Esophagus mucosa (tissue), 1 donor: ENCODE data around the gene DRAM1. TPM values are rescaled to one million over a fixed set of nuclear protein-coding genes. Genes with fewer than 3 reads are reported as not detected.
A peak's percentile ranks its signal among the peaks of the same experiment; 100 is the strongest.
"Not testable (repeated sequence)": the region's sequence is repeated elsewhere in the genome, so short reads cannot be mapped to it uniquely, and the experiment has no call there.

ENCODE experiments used
- ATAC-seq: fragments of 200-7000 bp; cut with Tn5 transposase; one replicate; pipeline ENCODE4 v1.9.1; 2020
- total RNA-seq: library from RNA; stranded (reverse); gene quantifications from one replicate; pipeline ENCODE4 v1.2.4, GENCODE V29; 2023
- donor health status: DM: yes; HTN: yes; CAD: no.

DRAM1 gene
- total RNA-seq, 1 donor from 2014 or later = 3.0 TPM

- no peak for ATAC-seq
Measured at GRCh38 chr12:101859664-101860607, 17.4 kb upstream of the DRAM1 start.

GRCh38 chr12:101861688-101862087 is 15.7 kb upstream of the DRAM1 start:
- not testable (repeated sequence) for ATAC-seq

GRCh38 chr12:101862245-101862644 is 15.1 kb upstream of the DRAM1 start:
- ATAC-seq = no peak

DNA sequence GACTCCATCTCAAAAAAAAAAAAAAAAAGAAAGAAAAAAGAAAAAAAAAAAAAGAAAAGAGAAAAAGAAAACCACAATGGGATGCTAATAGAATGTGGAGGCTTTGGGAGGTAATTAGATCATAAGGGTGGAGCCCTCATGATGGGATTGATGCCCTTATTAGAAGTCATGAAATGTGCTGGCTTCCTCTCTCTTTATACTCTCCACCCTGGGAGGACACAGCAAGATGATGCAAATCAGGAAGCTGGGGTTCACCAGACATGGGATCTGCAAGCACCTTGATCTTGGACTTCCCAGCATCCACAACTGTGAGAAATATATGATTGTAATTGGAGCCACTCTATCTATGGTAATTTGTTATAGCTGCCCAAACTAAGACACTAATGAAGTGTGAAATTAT is 13.4 kb upstream of the DRAM1 start:
- no peak for ATAC-seq

- ATAC-seq = no peak
Measured at GRCh38 chr12:101866615-101867373, 10.6 kb upstream of the DRAM1 start.

DNA sequence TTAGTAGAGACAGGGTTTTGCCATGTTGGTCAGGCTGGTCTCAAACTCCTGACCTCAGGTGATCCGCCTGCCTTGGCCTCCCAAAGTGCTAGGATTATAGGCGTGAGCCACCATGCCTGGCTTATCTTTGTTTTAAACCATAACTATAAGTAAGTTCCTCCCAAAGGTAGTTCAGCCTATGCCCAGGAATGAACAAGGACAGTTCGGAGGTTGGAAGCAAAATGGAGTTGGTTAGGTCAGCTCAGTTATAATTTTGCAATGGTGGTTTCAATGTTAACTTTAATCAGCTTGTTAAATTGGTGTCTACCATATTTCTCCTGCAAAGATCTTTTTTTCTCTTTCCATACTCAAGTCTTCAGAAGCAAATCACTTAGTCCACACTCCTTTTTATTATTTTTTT is 9.8 kb upstream of the DRAM1 start:
- not testable (repeated sequence) for ATAC-seq

DNA sequence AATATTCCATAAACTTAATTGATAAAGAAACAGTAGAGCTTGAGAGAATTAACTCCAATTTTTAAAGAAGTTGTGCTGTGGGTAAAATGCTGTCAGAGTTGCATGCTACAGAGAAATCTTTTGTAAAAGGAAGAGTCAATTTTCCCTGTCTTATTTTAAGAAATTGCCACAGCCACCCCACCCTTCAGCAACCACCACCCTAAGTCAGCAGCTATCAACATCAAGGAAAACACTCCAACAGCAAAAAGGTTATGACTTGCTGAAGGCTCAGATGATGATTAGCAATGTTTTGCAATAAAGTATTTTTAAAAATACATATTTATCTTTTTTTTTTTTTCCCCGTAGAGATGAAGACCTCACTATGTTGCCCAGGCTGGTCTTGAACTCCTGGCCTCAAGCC is 6.5 kb upstream of the DRAM1 start:
- no peak for ATAC-seq

DNA sequence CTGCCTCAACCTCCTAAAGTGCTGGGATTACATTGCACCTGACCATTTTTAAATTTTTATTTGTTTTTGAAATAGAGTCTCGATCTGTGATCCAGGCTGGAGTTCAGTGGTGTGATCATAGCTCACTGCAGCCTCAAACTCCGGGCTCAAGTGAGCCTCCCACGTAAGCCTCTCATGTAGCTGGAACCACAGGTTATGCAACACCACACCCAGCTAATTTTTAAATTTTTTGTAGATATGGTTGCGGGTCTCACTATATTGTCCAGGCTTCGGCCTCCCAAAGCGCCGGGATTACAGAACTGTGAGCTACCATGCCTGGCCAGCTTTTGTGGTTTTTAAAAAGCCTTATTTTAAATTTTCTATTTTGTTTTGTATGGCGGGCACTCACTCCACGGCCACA is 2.2 kb upstream of the DRAM1 start:
- ATAC-seq = no peak

- ATAC-seq = no peak
Measured at GRCh38 chr12:101876322-101876860, 989 bp upstream of the DRAM1 start.

DNA sequence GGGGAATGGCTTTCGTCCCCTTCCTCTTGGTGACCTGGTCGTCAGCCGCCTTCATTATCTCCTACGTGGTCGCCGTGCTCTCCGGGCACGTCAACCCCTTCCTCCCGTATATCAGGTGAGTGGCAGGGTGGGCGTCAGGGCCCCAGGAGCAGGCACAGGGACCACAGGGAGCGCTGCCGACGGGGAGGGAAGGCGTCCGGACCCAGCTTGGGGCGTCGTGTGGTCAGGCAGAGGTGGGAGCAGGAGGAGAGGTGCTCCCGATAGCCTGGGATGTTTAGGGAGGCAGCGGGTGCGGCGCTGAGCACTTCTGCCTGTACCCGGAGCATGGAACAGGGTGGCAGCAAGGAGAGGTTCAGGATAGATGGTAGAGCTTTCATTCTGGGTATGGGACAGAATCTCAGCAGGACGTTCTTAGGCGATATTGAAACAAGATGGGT is 444 bp downstream of the DRAM1 start:
- ATAC-seq = peak; percentile 20

GRCh38 chr12:101878243-101878821 is 952 bp downstream of the DRAM1 start:
- ATAC-seq = no peak

GRCh38 chr12:101880769-101881168 is 3.4 kb downstream of the DRAM1 start:
- no peak for ATAC-seq

GRCh38 chr12:101881228-101881627 is 3.8 kb downstream of the DRAM1 start:
- no peak for ATAC-seq

DNA sequence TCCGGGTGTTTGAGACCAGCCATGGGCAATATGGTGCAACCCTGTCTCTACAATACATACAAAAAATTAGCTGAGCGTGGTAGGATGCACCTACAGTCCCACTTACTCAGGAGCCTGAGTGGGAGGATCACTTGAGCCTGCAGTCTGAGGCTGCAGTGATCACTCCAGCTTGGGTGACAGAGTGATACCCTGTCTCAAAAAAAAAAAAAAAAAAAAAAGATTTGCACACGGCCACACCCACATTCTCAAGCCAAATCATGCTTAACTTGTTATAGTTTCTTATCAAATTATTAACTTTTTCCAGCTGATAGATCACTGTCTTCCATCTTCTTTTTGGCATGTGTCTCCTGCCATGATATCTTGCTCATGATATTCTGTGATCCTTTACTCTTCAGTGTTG is 6.8 kb downstream of the DRAM1 start:
- no peak for ATAC-seq

- ATAC-seq = not testable (repeated sequence)
Measured at GRCh38 chr12:101884781-101885340, 7.5 kb downstream of the DRAM1 start.

- no peak for ATAC-seq
Measured at GRCh38 chr12:101885912-101886561, 8.7 kb downstream of the DRAM1 start.

- ATAC-seq = no peak
Measured at GRCh38 chr12:101889211-101889752, 11.9 kb downstream of the DRAM1 start.

DNA sequence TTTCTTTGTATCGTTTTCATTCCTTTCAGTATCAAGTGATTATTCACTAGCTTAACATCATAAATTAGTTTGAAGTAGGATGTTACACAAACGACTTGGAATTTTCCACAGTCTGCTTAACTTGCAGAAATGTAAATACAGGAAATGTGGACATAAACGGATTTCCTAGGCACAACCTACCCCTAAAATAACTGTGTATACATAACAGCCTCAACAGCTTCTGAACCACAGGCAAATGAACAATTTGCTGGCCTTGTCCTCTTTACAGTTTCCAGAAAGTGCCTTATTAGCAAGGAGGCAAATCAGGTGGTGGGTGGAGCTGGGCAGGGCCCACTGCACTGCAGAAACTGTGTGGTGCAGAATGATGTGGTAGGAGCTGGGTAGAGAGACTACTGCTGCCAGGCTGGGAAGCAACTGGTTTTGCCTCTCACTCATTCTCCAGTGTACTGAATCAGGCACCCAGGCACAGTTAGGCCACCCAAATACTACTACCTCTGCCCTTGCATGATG is 14.1 kb downstream of the DRAM1 start:
- peak; percentile 26 for ATAC-seq

GRCh38 chr12:101892794-101893193 is 15.4 kb downstream of the DRAM1 start:
- ATAC-seq = no peak

DNA sequence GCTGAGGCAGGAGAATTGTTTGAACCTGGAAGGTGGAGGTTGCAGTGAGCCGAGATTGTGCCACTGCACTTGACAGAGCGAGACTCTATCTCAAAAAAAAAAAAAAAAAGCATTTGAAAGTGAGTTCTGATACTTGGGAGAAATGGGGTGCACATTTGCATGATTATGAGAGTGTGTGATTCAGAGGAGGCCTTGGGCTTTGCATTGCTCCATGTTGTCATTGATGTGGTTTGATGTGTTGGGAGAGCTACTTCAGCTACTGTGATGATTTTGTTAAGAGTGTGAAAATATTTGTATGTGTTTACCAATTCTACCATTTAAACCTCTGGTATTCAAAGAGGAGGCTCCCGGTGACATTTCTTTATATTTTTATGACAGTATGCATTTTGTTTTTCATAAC is 24.4 kb downstream of the DRAM1 start:
- ATAC-seq = no peak

DNA sequence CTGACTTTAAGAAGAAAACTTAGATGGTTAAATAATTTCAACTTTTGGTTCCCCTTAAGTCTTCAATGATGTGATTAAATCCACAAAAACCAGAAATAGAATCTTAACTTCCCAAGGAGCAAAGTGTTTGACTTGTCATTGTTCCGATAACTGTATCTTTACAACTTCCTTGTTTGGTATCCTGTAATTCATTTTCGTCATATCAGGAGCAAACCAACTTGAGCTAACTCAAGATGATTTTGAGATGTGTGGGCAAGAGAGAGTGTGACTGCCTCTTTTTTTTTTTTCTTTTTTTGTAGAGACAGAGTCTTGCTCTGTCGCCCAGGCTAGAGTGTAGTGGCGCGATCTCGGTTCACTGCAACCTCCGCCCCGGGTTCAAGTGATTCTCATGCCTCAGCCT is 25.3 kb downstream of the DRAM1 start:
- ATAC-seq = no peak

DNA sequence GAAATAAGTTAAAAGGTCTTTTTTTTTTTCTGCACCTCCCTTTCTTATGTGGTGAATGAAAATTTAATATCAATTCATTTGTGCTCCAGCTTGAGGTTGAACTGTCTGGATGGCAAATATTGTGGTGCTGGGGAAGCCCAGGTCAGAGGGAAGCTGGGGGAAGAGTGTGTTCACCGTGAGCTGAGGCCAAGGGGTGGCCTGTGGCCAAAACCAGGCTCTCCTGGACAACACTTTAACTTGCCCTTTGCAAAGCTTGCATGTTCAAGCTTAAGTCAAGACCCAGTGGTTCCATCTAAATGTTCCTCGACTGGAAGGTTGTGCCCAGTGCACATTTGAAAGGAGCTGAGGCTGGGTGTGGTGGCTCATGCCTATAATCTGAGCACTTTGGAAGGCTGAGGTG is 28.8 kb downstream of the DRAM1 start:
- no peak for ATAC-seq
